ENCODE data around the gene MAPK1.
"Not testable (repeated sequence)": the region's sequence is repeated elsewhere in the genome, so short reads cannot be mapped to it uniquely, and the experiment has no call there.

Gene MAPK1

GRCh38 chr22:21889251-21889990, 22.0 kb upstream of the MAPK1 start:
- no peak for TF ChIP-seq ESRRG (CRISPR knock-in tag; IDR thresholded peaks at IDR 0.05)
- TF ChIP-seq GLIS3 (CRISPR knock-in tag; IDR thresholded peaks at IDR 0.05) = no peak
- TF ChIP-seq CSRNP3 (CRISPR knock-in tag; IDR thresholded peaks at IDR 0.05) = no peak
- TF ChIP-seq CSDC2 (CRISPR knock-in tag; IDR thresholded peaks at IDR 0.05) = no peak
- no peak for TF ChIP-seq SNAI2 (CRISPR knock-in tag; IDR thresholded peaks at IDR 0.05)
- no peak for TF ChIP-seq OSR1 (CRISPR knock-in tag; IDR thresholded peaks at IDR 0.05)
- no peak for TF ChIP-seq ZFP3 (CRISPR knock-in tag; IDR thresholded peaks at IDR 0.05)
- TF ChIP-seq ZNF565 (CRISPR knock-in tag; conservative IDR thresholded peaks at IDR 0.05; ENCODE audit: low read depth) = no peak
- TF ChIP-seq PPARA (CRISPR knock-in tag; IDR thresholded peaks at IDR 0.05; ENCODE audit: borderline replicate concordance) = no peak
- no peak for TF ChIP-seq ISL1 (CRISPR knock-in tag; IDR thresholded peaks at IDR 0.05)
- no peak for TF ChIP-seq TOX (CRISPR knock-in tag; IDR thresholded peaks at IDR 0.05; ENCODE audit: borderline replicate concordance)
- no peak for TF ChIP-seq ZFP30 (CRISPR knock-in tag; IDR thresholded peaks at IDR 0.05)
- no peak for TF ChIP-seq PATZ1 (CRISPR knock-in tag; IDR thresholded peaks at IDR 0.05; ENCODE audit: borderline replicate concordance)
- TF ChIP-seq CREB5 (CRISPR knock-in tag; IDR thresholded peaks at IDR 0.05; ENCODE audit: low read depth) = no peak
- no peak for TF ChIP-seq TCF4 (CRISPR knock-in tag; IDR thresholded peaks at IDR 0.05; ENCODE audit: borderline replicate concordance)
- no peak for TF ChIP-seq BACH2 (CRISPR knock-in tag; IDR thresholded peaks at IDR 0.05; ENCODE audit: borderline replicate concordance)
- no peak for TF ChIP-seq RARB (CRISPR knock-in tag; IDR thresholded peaks at IDR 0.05)
- no peak for TF ChIP-seq ARNTL (CRISPR knock-in tag; IDR thresholded peaks at IDR 0.05; ENCODE audit: borderline replicate concordance, low read depth)
- TF ChIP-seq POU6F1 (CRISPR knock-in tag; IDR thresholded peaks at IDR 0.05; ENCODE audit: borderline replicate concordance, low read depth) = no peak
- TF ChIP-seq ZNF70 (CRISPR knock-in tag; IDR thresholded peaks at IDR 0.05) = no peak
- ATAC-seq = no peak

- no peak for TF ChIP-seq RARB (CRISPR knock-in tag; IDR thresholded peaks at IDR 0.05)
- ATAC-seq = no peak
These were observed 20.4 kb upstream of the MAPK1 start for GRCh38 chr22:21887841-21888240.

GRCh38 chr22:21883930-21884329, 16.5 kb upstream of the MAPK1 start:
- not testable (repeated sequence) for ATAC-seq

- not testable (repeated sequence) for ATAC-seq
These were observed 15.4 kb upstream of the MAPK1 start for GRCh38 chr22:21882754-21883333.

All from SK-N-SH treated with all-trans-retinoic acid at 6 μM for 48 hours (cell line).